Left forelimb (tissue), 1 donor: Measurements from ENCODE around the gene RBFOX1.
A peak's percentile ranks its signal among the peaks of the same experiment; 100 is the strongest.

ENCODE experiments used
- DNase-seq: peaks from one replicate; pipeline ENCODE4 v3.0.0-alpha.2; 2018; ENCODE audit warnings: low spot score

The RBFOX1 gene

DNA sequence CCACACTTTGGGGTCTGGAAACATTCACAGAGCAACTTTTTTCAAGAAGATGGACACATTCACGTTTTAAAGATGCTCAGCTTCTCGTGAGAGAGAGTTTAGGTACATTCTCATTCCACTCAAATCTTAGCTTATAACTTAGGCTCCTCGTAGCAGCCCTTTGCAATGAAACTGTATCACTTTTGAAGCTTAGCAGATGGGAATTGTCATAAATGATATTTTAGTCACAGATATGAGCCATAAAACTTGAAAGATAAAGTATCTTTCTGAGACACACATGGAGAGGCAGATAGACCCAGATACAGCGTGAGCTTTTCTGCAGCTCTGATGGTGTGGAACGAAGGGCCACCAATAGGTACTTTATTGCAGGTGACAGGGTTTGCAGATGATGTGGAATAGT lies 41.1 kb downstream of the RBFOX1 start:
- DNase-seq = no peak

DNA sequence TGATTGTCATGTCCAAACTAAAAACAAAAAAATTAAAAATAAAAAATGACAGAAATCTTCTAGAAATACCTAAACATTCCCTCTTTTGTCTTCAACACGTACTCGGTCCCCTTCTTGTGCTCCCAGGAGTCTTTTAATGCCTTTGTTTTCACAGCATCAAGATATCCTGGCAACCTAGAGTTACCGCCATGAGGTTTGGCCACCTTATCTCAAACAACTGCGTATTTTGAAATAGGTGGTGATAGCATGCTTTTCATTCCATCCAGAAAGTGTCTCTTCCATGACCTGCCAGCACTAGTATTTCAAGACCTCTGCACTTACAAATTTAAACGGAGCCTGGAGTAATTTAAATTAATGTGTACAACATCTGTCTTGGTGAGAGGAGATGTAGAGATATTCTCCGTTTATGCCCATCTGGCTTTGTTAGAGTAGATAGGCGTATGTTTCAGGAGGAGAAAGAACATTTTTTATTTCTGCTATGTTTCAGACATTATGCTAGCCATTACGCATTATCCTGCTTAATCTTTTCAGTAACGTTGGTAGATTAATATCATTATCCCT lies 42.0 kb downstream of the RBFOX1 start:
- no peak for DNase-seq

GRCh38 chr16:7376227-7376626 lies 43.6 kb downstream of the RBFOX1 start:
- no peak for DNase-seq

DNA sequence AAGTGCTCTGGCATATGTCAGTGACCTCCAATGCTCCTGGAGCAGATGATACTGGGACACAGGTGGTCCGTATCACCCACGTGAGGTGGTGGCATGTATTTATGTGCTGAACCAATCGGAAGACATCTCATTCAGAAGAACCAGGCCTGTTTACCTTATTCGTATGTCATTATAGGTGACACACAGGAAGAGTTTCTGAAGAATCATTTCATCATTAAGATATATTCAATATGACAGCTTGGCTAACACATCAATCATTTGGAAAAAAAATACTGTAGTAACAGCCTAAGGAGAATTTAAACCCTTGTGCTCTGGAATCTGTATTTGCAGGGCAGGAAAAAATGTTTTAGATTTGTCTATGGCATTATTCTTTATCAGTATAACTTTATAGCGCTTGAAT lies 44.6 kb downstream of the RBFOX1 start:
- DNase-seq = no peak

- DNase-seq = no peak
Measured at GRCh38 chr16:7378024-7378695, 45.5 kb downstream of the RBFOX1 start.

GRCh38 chr16:7380441-7380840 lies 47.8 kb downstream of the RBFOX1 start:
- DNase-seq = no peak

DNA sequence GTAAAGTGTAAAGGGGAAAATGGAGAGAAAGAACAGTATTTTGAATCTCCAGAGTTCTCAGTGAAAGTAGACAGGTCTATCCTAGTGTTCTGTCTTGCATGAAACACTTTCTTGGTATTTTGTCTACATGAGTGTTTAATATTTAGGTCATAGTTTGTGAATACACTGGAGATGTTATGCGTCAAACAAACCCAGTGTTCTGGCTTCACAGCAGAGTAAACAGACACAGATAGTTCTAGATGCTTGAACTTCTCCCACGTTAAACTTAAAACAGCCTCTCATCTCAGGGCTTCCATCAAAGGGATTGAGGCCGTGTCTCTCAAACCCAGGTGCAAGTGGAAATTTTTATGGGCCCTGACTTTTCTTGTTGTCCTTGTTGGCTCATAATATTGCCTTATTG lies 48.3 kb downstream of the RBFOX1 start:
- DNase-seq = no peak

GRCh38 chr16:7381671-7382070 lies 49.0 kb downstream of the RBFOX1 start:
- DNase-seq = no peak

- no peak for DNase-seq
Measured at GRCh38 chr16:7382521-7382920, 49.9 kb downstream of the RBFOX1 start.

GRCh38 chr16:7390974-7391373 lies 58.3 kb downstream of the RBFOX1 start:
- DNase-seq = no peak

DNA sequence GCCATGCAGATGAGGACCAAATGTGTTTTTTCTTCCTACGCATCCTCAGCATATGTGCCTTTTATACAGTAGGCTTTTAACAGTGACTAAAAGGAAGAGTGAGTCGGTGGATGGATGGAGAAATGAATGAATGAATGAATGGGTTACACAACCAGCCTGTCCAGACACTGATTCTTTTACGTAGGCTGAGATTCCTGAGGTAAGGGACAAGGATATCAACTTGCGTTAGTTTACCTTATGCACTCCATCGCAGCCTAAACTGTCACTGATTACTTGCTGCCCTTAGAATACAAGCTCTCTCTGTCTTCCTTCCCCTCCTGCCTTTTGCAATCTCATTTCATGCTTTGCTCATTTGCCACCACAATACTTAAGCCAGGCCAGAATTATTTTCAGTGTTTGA lies 59.0 kb downstream of the RBFOX1 start:
- DNase-seq = no peak

GRCh38 chr16:7392206-7392605 lies 59.6 kb downstream of the RBFOX1 start:
- no peak for DNase-seq

GRCh38 chr16:7393680-7394079 lies 61.0 kb downstream of the RBFOX1 start:
- DNase-seq = no peak

DNA sequence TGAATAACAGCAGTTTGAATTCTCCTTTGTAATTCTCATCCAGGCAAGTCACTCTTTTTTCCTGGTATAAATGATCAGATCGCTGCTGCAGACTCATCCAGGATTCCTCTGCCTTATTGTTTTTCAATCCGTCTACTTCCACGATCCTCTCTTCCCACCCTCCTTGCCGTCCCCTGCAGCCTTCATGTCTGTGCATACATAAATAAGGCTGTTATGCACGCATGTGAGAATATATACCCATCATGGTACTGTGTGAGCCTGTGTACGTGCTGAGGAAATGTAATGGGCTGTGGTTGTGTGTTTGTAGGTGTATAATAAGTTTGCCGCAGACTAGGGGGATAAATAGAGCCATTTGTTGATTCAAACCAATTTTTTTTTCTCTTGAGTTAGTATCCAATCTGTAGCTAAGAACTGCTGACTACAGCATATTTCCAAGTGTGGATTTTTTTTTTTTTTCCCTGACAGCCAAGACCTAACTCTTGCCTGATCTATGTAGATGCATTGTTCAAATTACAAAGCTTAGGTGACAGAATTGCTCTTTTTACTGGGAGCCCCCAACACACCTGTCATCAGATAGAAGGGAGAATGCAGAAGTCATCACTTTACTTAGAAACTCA lies 62.2 kb downstream of the RBFOX1 start:
- DNase-seq = no peak

- no peak for DNase-seq
Measured at GRCh38 chr16:7397901-7398300, 65.3 kb downstream of the RBFOX1 start.

DNA sequence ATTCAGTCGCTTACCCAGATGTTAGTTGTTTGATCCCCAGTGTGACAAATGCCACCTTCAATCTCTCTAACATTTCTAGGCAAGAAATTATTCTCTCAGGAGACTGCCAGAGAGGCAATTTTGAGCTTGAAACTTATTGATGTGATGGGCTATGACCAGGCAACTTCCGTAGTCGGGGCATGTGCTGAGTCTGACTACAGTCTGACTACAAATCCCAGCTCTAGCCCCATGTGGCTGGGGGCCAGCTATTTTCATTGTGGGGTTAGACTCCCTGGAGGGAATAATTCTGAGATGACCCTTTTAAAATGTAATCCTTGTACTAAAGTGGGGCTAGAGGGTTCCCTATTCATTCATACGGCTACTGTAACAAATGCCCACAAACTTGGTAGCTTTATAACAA lies 65.9 kb downstream of the RBFOX1 start:
- no peak for DNase-seq

DNA sequence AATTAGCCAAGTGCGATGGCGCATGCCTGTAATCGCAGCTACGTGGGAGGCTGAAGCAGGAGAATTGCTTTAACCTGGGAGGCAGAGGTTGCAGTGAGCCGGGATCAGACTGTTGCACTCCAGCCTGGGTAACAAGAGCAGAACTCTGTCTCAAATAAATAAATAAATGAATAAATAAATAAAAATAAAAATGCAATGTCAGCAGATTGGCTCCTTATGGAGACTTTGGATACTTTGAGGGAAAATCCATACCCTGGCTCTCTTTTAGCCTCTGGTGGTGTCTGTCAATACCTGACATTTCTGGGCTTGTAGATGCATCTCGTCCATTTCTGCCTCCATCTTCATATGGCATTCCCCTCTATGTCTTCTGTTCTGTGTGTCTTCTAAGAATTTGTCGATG lies 66.7 kb downstream of the RBFOX1 start:
- no peak for DNase-seq

DNA sequence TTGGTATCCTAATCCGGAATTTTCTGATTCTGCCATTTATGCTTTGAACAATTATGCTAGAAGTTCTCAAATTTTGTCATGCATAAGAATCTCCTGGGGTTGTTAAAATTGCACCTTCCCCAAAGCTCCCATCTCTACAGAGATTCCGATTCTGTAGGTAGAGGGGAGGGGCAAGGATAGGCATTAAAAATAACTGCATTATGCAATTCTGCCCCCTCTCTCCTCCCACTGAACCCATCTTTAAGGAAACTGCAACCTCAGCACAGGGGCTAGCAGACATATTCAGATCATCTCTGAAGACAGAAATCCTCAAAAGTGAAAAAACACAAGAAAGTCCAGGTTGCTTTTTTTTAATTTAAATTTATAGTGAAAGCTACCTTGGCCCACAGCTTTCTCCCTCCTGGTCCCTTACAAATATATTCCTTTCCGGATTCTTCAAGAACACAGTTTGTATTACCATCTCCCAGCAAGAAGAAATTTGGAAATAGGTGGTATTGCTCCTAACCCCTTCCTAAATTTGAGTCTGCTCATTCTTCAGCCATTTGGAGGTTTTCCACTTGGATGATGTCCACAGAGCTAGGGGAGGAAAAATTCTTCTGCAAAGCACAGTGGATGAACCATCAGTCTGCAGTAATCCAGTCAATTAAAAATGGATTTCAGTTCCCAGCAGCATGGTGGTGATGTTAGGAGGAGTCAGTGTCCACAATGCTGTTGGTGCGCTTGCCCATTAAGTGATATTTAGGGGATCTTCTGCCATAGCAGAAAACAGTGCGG lies 67.7 kb downstream of the RBFOX1 start:
- no peak for DNase-seq

- no peak for DNase-seq
Measured at GRCh38 chr16:7404217-7404616, 71.6 kb downstream of the RBFOX1 start.

GRCh38 chr16:7405166-7405565 lies 72.5 kb downstream of the RBFOX1 start:
- DNase-seq = peak; percentile 79

DNA sequence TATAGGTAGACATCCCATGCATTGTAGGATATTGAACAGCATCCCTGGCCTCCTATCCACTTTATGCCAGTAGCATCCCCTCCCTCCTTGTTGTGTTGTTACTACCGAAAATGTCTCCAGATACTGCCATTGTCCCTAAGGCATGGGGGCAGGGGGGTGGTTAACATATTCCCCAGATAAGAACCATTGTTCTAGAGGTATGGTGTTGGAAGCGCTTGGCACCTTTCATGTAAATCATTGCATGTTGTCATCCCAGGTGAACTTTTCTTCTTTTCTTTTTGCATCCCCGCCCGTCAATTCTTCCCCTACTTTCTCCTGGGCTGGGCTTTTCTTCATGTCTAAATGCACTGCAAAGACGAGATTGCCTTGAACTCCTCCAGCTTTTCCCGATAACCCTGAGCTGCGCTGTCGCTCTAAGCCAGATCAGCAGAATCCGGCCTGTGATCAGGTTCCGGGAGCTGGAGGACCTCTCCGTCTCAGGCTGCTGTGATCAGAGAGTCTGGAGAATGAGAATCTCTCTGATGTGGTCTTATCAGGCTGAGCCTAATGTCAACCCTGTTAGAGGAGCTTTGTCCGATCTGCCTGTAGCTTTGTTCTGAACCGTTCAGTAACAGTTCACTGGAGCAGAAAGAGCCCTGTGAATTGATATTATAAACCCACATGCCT lies 76.2 kb downstream of the RBFOX1 start:
- no peak for DNase-seq

DNA sequence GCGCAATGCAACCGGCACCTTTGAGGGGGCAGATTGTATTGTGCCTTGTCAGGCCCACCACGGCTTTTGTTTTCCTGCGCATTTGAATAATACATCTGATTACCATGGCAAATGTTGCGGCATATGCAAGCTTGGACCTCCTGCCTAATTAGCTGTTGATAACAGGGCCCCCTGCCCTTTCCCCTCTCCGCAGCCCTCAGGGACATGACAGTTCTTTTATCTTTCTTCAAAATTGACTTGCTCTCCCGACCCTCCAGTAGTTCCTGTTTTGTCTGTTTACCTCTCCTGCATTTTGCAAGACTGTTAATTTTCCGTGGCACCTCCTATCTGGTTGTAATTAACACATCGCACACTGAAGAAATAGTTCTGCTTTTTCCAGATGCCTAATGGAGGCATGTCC lies 86.8 kb downstream of the RBFOX1 start:
- DNase-seq = no peak

GRCh38 chr16:7420079-7420478 lies 87.4 kb downstream of the RBFOX1 start:
- no peak for DNase-seq
